ENCODE data around the gene SPRR2F. TPM values are rescaled to one million over a fixed set of nuclear protein-coding genes. Genes with fewer than 3 reads are reported as not detected.

The SPRR2F gene
- total RNA-seq, 4 donors from 2014 or later = not detected

DNA sequence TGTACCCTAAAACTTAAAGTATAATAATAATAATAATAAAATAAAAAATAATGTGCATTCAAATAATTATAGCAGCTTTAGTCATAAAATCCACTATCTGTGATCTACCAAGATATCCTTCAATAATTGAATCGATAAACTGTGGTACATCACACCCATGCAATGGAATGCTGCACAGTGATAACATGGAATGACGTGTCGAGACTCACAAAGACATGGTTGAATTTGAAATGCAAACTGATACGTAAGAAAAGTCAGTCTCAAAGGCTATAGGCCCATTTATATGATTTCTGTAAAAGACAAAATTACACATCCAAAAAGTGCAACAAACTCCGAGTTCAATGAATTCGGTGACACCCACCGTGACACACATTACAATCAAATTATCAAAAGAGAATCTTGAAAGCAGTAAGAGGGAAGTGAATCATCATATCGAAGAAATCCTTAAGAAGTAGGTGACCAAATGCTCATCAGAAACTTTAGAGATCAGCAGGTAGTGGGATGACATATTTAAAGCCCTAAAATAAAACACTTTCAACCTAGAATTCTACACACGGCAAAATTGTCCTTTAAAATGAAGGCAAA, 13.8 kb downstream of the SPRR2F start:
- H3K4me3 ChIP-seq (replicated peaks in 1 of 3) = no peak overlapping the region
- DNase-seq = no peak
- intact Hi-C loops (cut with DNase I) = no loop called here
- no peaks in the 10 kb centered on the region for H3K36me3 ChIP-seq
- no peaks in the 10 kb centered on the region for H3K27me3 ChIP-seq
- no peaks in the 10 kb centered on the region for H3K9me3 ChIP-seq
- 87 to 90% methylated on average over 9 of the region's 9 CpGs for WGBS, 2 donors
- H3K27ac ChIP-seq = no peak overlapping the region
- TF ChIP-seq, protein P1, sequence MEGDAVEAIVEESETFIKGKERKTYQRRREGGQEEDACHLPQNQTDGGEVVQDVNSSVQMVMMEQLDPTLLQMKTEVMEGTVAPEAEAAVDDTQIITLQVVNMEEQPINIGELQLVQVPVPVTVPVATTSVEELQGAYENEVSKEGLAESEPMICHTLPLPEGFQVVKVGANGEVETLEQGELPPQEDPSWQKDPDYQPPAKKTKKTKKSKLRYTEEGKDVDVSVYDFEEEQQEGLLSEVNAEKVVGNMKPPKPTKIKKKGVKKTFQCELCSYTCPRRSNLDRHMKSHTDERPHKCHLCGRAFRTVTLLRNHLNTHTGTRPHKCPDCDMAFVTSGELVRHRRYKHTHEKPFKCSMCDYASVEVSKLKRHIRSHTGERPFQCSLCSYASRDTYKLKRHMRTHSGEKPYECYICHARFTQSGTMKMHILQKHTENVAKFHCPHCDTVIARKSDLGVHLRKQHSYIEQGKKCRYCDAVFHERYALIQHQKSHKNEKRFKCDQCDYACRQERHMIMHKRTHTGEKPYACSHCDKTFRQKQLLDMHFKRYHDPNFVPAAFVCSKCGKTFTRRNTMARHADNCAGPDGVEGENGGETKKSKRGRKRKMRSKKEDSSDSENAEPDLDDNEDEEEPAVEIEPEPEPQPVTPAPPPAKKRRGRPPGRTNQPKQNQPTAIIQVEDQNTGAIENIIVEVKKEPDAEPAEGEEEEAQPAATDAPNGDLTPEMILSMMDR (IDR thresholded peaks at IDR 0.05) = no peak
- TF ChIP-seq POLR2A (IDR thresholded peaks at IDR 0.05) = no peak
- no peaks in the 10 kb centered on the region for H3K4me1 ChIP-seq

DNA sequence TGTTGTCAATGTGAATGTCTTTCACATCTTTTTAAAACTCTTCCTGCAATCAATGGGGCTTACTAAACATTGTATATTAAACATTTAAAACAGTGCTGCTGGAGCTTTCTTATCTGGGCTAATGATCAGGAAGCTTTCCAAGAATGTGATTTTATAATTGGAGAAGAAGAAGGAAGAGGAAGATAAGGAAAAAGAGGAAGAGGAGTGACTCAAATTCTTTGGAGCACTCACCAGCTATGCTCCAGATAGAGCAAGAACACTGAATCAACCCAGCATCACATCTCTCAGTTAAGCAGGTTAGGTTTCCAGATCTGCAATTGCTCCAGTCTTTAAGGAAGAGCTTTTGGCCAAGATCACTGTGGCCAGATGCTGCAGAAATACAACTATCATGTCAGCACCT, 17.6 kb downstream of the SPRR2F start:
- H3K36me3 ChIP-seq = no peaks in the 10 kb centered on the region
- no peak overlapping the region for H3K4me3 ChIP-seq (replicated peaks in 1 of 3)
- no peaks in the 10 kb centered on the region for H3K4me1 ChIP-seq
- DNase-seq = no peak
- TF ChIP-seq POLR2A (IDR thresholded peaks at IDR 0.05) = no peak
- TF ChIP-seq, protein P1 (IDR thresholded peaks at IDR 0.05) = no peak
- intact Hi-C loops (cut with DNase I) = no loop called here
- no peak overlapping the region for H3K27ac ChIP-seq
- H3K9me3 ChIP-seq = no peaks in the 10 kb centered on the region
- H3K27me3 ChIP-seq = no peaks in the 10 kb centered on the region

- H3K4me1 ChIP-seq = no peaks in the 10 kb centered on the region
- no peaks in the 10 kb centered on the region for H3K9me3 ChIP-seq
- intact Hi-C loops (cut with DNase I) = no loop called here
- H3K36me3 ChIP-seq = no peaks in the 10 kb centered on the region
- no peak within 1 kb of the TSS for H3K27ac ChIP-seq
- no peak within 1 kb of the TSS for H3K4me3 ChIP-seq (replicated peaks in 1 of 3)
- no peaks in the 10 kb centered on the region for H3K27me3 ChIP-seq
- DNase-seq = no peak
- TF ChIP-seq, protein P1 (IDR thresholded peaks at IDR 0.05) = no peak
- no peak for TF ChIP-seq POLR2A (IDR thresholded peaks at IDR 0.05)
Observed at GRCh38 chr1:153094426-153094825, 18.9 kb downstream of the SPRR2F start, which contains the start of gene SPRR2E. Gene SPRR2E, minus strand, starts transcription at chr1:153094526. Its CDS starts 775 bp downstream, at chr1:153093751.

GRCh38 chr1:153087652-153088051, 25.7 kb downstream of the SPRR2F start:
- Histone ChIP-seq H3K27ac (no peak overlapping the region), H3K9me3 (no peaks in the 10 kb centered on the region), H3K27me3 (no peaks in the 10 kb centered on the region), H3K4me3 (replicated peaks in 1 of 3) (no peak overlapping the region), H3K36me3 (no peaks in the 10 kb centered on the region), H3K4me1 (no peaks in the 10 kb centered on the region)
- intact Hi-C loops (cut with DNase I) = no loop called here
- no peak for DNase-seq
- WGBS, 2 donors = 91 to 95% methylated on average over 1 of the region's 1 CpG
- no peak for TF ChIP-seq POLR2A (IDR thresholded peaks at IDR 0.05)
- TF ChIP-seq, protein P1 (IDR thresholded peaks at IDR 0.05) = no peak

GRCh38 chr1:153081736-153082135, 31.6 kb downstream of the SPRR2F start:
- 87 to 93% methylated on average over 3 of the region's 3 CpGs for WGBS, 2 donors
- no peaks in the 10 kb centered on the region for H3K36me3 ChIP-seq
- H3K4me3 ChIP-seq (replicated peaks in 1 of 3) = no peak overlapping the region
- no peaks in the 10 kb centered on the region for H3K9me3 ChIP-seq
- TF ChIP-seq, protein P1 (IDR thresholded peaks at IDR 0.05) = no peak
- TF ChIP-seq POLR2A (IDR thresholded peaks at IDR 0.05) = no peak
- intact Hi-C loops (cut with DNase I) = no loop called here
- H3K27ac ChIP-seq = no peak overlapping the region
- no peak for DNase-seq
- H3K27me3 ChIP-seq = no peaks in the 10 kb centered on the region
- no peaks in the 10 kb centered on the region for H3K4me1 ChIP-seq

Data from thyroid gland (tissue), 4 donors.